KOPT-K1 (cell line): ENCODE data around the gene FRMD4A.

Experiments
- H3K27ac ChIP-seq: fragments of 200-600 bp; sonication (generic); 2 replicates; pipeline ENCODE4 v1.5.1; 2016; ENCODE audit warnings: antibody characterized with exemption, mild to moderate bottlenecking, low read depth, low read length; ENCODE audit not compliant: poor library complexity, severe bottlenecking
- H3K36me3 ChIP-seq: fragments of 200-600 bp; sonication (generic); 2 replicates; pipeline ENCODE4 v1.5.1; 2017; ENCODE audit warnings: antibody characterized with exemption, mild to moderate bottlenecking, low read length, moderate library complexity; ENCODE audit not compliant: insufficient read depth
- H3K9me3 ChIP-seq: fragments of 200-600 bp; sonication (generic); 2 replicates; pipeline ENCODE4 v1.5.1; 2017; ENCODE audit warnings: antibody characterized with exemption, low read length, mild to moderate bottlenecking; ENCODE audit not compliant: insufficient read depth, poor library complexity, severe bottlenecking

The FRMD4A gene

GRCh38 chr10:13812804-13813203, 517.9 kb downstream of the FRMD4A start:
- Histone ChIP-seq H3K9me3 (peaks cover 15% of the 10 kb centered on the region), H3K27ac (no peak overlapping the region), H3K36me3 (no peaks in the 10 kb centered on the region)

DNA sequence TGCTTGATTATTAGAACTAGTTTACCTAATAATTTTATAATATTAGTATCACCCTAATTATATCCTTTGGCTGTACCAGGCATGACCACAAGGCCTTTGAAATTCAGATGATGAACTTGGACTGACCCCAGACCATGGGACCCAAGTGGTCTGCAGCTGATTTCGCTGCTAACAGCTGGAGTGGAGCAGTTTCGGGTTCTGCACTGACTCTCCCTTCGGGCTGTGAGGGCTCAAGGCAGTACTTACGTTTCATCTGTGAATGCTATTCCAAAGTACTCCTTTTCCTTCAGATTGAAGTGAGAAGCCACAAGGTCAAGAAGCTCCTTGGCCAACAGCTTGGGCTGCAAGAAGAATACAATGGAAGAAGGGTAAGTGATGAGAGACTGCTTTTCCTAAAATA, 520.2 kb downstream of the FRMD4A start:
- H3K27ac ChIP-seq: no peak overlapping the region
- peaks cover 3% of the 10 kb centered on the region for H3K9me3 ChIP-seq
- no peaks in the 10 kb centered on the region for H3K36me3 ChIP-seq

GRCh38 chr10:13809427-13809826, 521.3 kb downstream of the FRMD4A start:
- no peaks in the 10 kb centered on the region for H3K36me3 ChIP-seq
- peaks cover 3% of the 10 kb centered on the region for H3K9me3 ChIP-seq
- no peak overlapping the region for H3K27ac ChIP-seq

- Histone ChIP-seq H3K27ac (no peak overlapping the region), H3K9me3 (peaks cover 3% of the 10 kb centered on the region), H3K36me3 (no peaks in the 10 kb centered on the region)
These were observed 522.0 kb downstream of the FRMD4A start for GRCh38 chr10:13808556-13809391.

GRCh38 chr10:13806419-13806818, 524.3 kb downstream of the FRMD4A start:
- no peak overlapping the region for H3K27ac ChIP-seq
- no peaks in the 10 kb centered on the region for H3K9me3 ChIP-seq
- no peaks in the 10 kb centered on the region for H3K36me3 ChIP-seq

DNA sequence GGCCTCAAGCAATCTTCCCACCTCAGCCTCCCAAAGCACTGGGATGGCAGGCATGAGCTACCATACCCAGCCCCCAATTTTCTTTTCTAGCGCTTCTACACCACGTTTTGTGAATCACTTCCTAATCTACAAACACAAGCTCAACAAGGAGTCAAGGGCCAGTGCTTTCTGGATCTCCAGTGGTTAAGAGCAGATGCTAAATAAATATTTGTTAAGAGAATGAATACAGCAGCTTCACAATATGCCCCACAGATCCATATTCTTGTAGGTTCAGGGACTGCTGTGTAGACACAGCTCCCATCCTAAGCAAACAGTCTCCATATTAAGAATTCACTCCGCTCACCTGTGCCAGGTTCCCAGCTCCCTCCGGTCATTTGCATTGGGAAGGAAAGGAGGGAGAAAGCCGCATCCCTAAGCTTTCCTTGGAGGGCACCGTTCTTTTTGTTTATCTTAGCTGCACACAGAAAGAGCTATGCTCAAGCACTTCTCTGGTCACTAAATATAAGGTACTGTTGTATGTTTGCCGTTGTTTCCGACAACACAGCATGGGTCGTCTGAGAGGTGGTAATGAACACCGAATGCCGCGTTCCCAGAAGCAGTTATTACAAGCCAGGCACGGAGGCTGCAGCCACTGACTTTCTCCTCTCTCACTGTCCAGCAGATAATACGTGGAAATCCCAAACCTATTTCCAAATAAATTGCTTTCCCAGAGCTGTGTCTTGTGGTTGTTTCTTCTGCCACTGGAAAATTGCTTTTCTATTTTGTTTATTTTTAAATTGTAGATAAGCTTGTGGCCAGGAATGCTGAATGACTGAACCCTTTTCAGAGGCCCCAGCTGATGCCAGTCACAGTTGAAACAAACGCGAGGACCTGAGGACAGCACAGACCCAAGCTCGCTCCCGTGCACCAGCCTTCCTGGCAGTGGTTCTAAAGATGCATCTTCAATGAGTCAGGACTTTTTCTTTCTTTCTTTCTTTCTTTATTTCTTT, 526.9 kb downstream of the FRMD4A start:
- no peaks in the 10 kb centered on the region for H3K36me3 ChIP-seq
- H3K27ac ChIP-seq: no peak overlapping the region
- no peaks in the 10 kb centered on the region for H3K9me3 ChIP-seq

DNA sequence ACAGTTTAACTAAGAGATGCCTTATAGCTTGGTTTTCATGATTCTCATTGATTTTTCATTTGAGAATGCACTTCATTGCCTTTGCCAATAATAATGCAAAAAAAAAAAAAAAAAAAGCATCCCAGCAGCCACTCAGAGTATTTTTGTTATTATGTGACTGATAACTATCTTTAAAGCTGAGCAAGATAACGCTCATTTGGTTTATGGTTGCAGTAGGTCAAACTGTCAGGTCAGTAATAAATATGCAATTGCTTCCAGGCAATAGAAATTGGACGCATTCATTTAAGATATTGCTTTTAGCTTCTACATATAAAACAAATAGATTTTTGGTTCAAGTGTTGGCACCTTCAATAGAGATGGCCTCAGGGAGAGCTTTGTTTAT, 528.8 kb downstream of the FRMD4A start:
- Histone ChIP-seq H3K9me3 (no peaks in the 10 kb centered on the region), H3K27ac (no peak overlapping the region), H3K36me3 (no peaks in the 10 kb centered on the region)

- Histone ChIP-seq H3K9me3 (no peaks in the 10 kb centered on the region), H3K36me3 (no peaks in the 10 kb centered on the region), H3K27ac (no peak overlapping the region)
These were observed 529.4 kb downstream of the FRMD4A start for GRCh38 chr10:13801156-13801906.

DNA sequence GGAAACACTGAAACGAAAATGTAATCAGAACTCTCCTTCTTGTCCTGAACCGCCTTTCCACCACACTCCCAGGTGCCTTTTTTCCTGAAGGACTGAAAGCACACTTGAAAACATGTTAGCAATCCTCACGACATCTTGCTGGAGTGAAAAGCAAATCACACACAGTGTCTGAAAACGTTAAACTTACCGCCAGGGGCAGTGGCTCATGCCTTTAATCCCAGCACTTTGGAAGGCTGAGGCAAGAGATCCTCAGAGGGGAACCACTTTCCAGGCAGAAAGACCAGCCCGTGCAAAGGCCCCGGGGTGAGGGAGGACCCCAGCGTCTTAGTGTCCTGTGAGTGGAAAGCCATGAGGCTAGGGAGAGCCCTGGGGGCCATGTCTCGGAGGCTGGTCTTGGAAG, 533.6 kb downstream of the FRMD4A start:
- H3K27ac ChIP-seq: no peak overlapping the region
- no peaks in the 10 kb centered on the region for H3K36me3 ChIP-seq
- no peaks in the 10 kb centered on the region for H3K9me3 ChIP-seq

DNA sequence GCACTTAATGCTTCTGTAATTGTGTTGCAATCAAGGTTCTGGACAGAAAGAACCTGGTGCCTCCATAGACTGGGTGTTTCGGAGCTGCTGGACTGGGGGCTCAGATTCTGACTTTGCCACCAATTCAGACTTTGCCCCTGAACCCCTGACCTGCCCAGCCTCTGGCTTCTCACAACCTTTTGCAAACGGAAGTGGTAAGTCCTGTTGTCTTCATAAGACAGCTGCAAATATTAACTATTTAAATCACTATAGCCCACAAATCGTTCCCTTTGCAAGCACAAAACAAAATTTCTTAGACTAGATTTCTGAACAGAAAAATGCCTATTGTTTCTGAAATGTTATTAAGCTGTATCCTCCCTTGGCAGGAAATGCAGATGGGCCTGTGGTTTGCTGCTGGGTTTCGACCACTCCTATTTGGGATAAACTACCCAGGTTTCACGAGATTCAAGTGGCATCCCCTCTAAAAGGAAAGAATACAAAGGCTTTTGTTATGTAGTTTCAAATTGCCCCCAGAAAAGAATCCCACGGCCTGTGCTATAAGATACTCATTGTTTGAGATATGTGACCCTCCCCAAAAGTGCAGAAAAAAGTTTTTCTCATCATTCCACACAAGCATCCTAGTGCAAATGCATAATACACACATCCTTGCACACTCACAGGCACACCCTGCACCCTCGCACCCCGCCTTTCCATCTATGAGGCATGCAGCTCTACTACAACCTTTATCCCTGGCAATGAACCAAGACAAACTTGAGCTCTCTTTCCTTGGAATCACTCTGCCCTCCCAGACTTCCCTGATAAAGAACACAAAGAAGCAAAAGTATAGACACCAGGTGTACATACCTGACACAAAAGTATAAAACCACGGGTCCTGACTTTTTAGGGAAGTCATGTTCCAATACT, 534.8 kb downstream of the FRMD4A start:
- H3K36me3 ChIP-seq: no peaks in the 10 kb centered on the region
- H3K27ac ChIP-seq: no peak overlapping the region

GRCh38 chr10:13794992-13795612, 535.6 kb downstream of the FRMD4A start:
- Histone ChIP-seq H3K36me3 (no peaks in the 10 kb centered on the region), H3K27ac (no peak overlapping the region), H3K9me3 (no peaks in the 10 kb centered on the region)

More for the DNA sequence above, 534.8 kb downstream of the FRMD4A start:
- H3K9me3 ChIP-seq: no peaks in the 10 kb centered on the region

DNA sequence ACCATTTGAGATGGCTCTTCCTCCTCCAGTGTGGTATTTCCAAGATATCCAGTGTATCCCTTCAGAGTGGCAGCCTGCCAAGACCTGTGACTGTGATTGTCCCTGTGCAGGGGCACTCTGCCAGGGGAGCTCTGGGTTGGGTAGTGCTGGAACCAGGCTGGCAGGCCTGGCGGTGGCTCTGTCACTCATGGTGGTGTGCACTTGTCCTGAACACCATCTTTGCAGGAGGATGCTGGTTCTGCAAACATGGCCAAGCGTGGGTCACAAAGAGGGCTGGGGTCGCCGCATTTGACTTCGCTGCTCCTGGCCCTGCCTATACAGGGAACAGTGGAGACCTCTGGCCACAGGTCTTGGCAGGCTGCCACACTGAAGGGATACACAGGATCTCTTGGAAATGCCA, 538.7 kb downstream of the FRMD4A start:
- H3K36me3 ChIP-seq: no peaks in the 10 kb centered on the region

GRCh38 chr10:13791483-13791882, 539.2 kb downstream of the FRMD4A start:
- no peaks in the 10 kb centered on the region for H3K9me3 ChIP-seq
- no peak overlapping the region for H3K27ac ChIP-seq
- H3K36me3 ChIP-seq: no peaks in the 10 kb centered on the region

More for the DNA sequence above, 538.7 kb downstream of the FRMD4A start:
- Histone ChIP-seq H3K9me3 (no peaks in the 10 kb centered on the region), H3K27ac (no peak overlapping the region)

DNA sequence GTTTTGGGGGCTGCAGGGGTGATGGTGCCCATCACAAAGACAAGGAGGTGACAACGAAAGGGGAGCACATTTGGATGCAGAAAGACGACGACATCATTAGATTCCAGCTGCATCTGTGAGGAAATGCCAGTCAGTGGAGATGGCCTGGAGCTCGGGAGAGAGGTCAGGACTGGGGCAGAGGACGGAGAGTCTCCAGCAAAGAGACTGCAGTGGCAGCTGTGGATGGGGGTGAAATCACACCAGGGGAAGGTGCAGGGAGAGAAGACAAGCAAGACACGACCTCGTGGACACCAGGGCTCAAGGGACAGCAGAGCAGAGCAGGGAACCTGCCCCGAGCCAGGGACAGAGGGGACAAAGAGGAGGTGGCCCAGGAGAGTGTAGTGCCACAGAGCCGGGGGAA, 540.5 kb downstream of the FRMD4A start:
- H3K36me3 ChIP-seq: no peaks in the 10 kb centered on the region
- no peak overlapping the region for H3K27ac ChIP-seq
- no peaks in the 10 kb centered on the region for H3K9me3 ChIP-seq
